ENCODE results near the gene RUFY4. TPM values are rescaled to one million over a fixed set of nuclear protein-coding genes. Genes with fewer than 3 reads are reported as not detected.
"Not testable (repeated sequence)": the region's sequence is repeated elsewhere in the genome, so short reads cannot be mapped to it uniquely, and the experiment has no call there.

Gene RUFY4
- total RNA-seq, 6 donors from 2014 or later = 0.15 to 0.51 (median 0.21) TPM; not detected in 2

GRCh38 chr2:218089259-218089658 lies 20.2 kb downstream of the RUFY4 start:
- 75 to 78% methylated on average over 8 of the region's 8 CpGs for WGBS, 2 donors
- DNase-seq (no peak), ATAC-seq (ENCODE audit: low FRiP score in 2 of 2) (no peak)
- Histone ChIP-seq H3K27me3 (no peaks in the 10 kb centered on the region), H3K4me1 (no peaks in the 10 kb centered on the region), H3K4me3 (no peak overlapping the region), H3K36me3 (no peaks in the 10 kb centered on the region), H3K27ac (no peak overlapping the region), H3K9me3 (peaks cover 8 to 13% (median 11%) of the 10 kb centered on the region in 4 donors)
- TF ChIP-seq EP300 (IDR thresholded peaks at IDR 0.05) (no peak), POLR2A (IDR thresholded peaks at IDR 0.05) (no peak), CTCF (IDR thresholded peaks at IDR 0.05) (no peak)

GRCh38 chr2:218091746-218092145 lies 22.7 kb downstream of the RUFY4 start:
- ATAC-seq (ENCODE audit: low FRiP score in 2 of 2) (peak; percentile 19 to 31), DNase-seq (no peak)
- no peaks in the 10 kb centered on the region for H3K36me3 ChIP-seq
- H3K4me1 ChIP-seq = no peaks in the 10 kb centered on the region
- WGBS, 2 donors = 67 to 90% methylated on average over 3 of the region's 3 CpGs
- TF ChIP-seq CTCF (IDR thresholded peaks at IDR 0.05) = no peak
- no peak for TF ChIP-seq EP300 (IDR thresholded peaks at IDR 0.05)
- TF ChIP-seq POLR2AphosphoS5 (IDR thresholded peaks at IDR 0.05) = no peak
- H3K27me3 ChIP-seq = no peaks in the 10 kb centered on the region
- peaks cover under 1 to 7% (median 6%) of the 10 kb centered on the region in 4 donors for H3K9me3 ChIP-seq
- H3K4me3 ChIP-seq = no peak overlapping the region
- no peak overlapping the region for H3K27ac ChIP-seq

GRCh38 chr2:218093879-218094278 lies 24.8 kb downstream of the RUFY4 start:
- no peak for DNase-seq
- no peaks in the 10 kb centered on the region for H3K9me3 ChIP-seq
- 85 to 92% methylated on average over 3 of the region's 3 CpGs for WGBS, 2 donors
- H3K4me3 ChIP-seq = no peak overlapping the region
- H3K4me1 ChIP-seq = no peaks in the 10 kb centered on the region
- H3K27ac ChIP-seq = no peak overlapping the region
- H3K36me3 ChIP-seq = no peaks in the 10 kb centered on the region
- no peaks in the 10 kb centered on the region for H3K27me3 ChIP-seq
- TF ChIP-seq EP300 (IDR thresholded peaks at IDR 0.05) (no peak), CTCF (IDR thresholded peaks at IDR 0.05) (no peak), POLR2A (IDR thresholded peaks at IDR 0.05) (no peak), POLR2AphosphoS5 (IDR thresholded peaks at IDR 0.05) (no peak)
- ATAC-seq (ENCODE audit: low FRiP score in 2 of 2) = no peak

GRCh38 chr2:218095853-218096252 lies 26.8 kb downstream of the RUFY4 start:
- Histone ChIP-seq H3K36me3 (no peaks in the 10 kb centered on the region), H3K27ac (no peak overlapping the region), H3K9me3 (no peaks in the 10 kb centered on the region), H3K4me1 (no peaks in the 10 kb centered on the region), H3K4me3 (no peak overlapping the region), H3K27me3 (no peaks in the 10 kb centered on the region)
- ATAC-seq (ENCODE audit: low FRiP score in 2 of 2) (no peak), DNase-seq (no peak)
- TF ChIP-seq EP300 (IDR thresholded peaks at IDR 0.05) = no peak
- WGBS, 2 donors = 57 to 65% methylated on average over 8 of the region's 8 CpGs

- TF ChIP-seq POLR2A (IDR thresholded peaks at IDR 0.05) = no peak
- no peak for TF ChIP-seq POLR2AphosphoS5 (IDR thresholded peaks at IDR 0.05)
- TF ChIP-seq CTCF (IDR thresholded peaks at IDR 0.05) = no peak
- no peak for TF ChIP-seq EP300 (IDR thresholded peaks at IDR 0.05)
- H3K4me3 ChIP-seq = no peak overlapping the region
- H3K9me3 ChIP-seq = no peaks in the 10 kb centered on the region
- no peak overlapping the region for H3K27ac ChIP-seq
- no peaks in the 10 kb centered on the region for H3K27me3 ChIP-seq
- H3K36me3 ChIP-seq = no peaks in the 10 kb centered on the region
- 70 to 72% methylated on average over 3 of the region's 3 CpGs for WGBS, 2 donors
- DNase-seq (no peak), ATAC-seq (ENCODE audit: low FRiP score in 2 of 2) (no peak)
- no peaks in the 10 kb centered on the region for H3K4me1 ChIP-seq
Measured at GRCh38 chr2:218097975-218098374, 28.9 kb downstream of the RUFY4 start.

DNA sequence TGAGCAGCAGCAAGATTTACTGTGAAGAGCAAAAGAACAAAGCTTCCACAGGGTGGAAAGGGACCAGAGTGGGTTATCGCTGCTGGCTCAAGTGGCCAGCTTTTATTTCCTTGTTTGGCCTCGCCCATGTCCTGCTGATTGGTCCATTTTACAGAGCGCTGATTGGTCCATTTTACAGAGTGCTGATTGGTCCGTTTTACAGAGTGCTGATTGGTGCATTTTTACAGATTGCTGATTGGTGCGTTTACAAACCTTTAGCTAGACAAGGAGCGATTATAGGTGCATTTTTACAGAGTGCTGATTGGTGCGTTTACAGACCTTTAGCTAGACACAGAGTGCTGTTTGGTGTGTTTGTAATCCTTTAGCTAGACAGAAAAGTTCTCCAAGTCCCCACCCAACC lies 39.8 kb downstream of the RUFY4 start:
- H3K27ac ChIP-seq; H3K27me3 ChIP-seq; DNase-seq; H3K9me3 ChIP-seq; H3K4me3 ChIP-seq; H3K4me1 ChIP-seq; H3K36me3 ChIP-seq; ATAC-seq (ENCODE audit: low FRiP score in 2 of 2): not testable (repeated sequence)
- 84 to 89% methylated on average over 7 of the region's 7 CpGs for whole genome bisulfite sequencing, 2 donors

GRCh38 chr2:218121789-218122188 lies 52.7 kb downstream of the RUFY4 start:
- WGBS, 2 donors = 82 to 86% methylated on average over 4 of the region's 4 CpGs
- not testable (repeated sequence) for H3K36me3 ChIP-seq; H3K27me3 ChIP-seq; DNase-seq; ATAC-seq (ENCODE audit: low FRiP score in 2 of 2); H3K4me3 ChIP-seq; H3K27ac ChIP-seq
- Histone ChIP-seq H3K9me3 (peaks cover 0 to 20% (median 12%) of the 10 kb centered on the region in 4 donors), H3K4me1 (peaks cover 0 to 14% (median 4%) of the 10 kb centered on the region in 4 donors)

GRCh38 chr2:218122286-218122685 lies 53.2 kb downstream of the RUFY4 start:
- peaks cover 0 to 15% (median 9%) of the 10 kb centered on the region in 4 donors for H3K9me3 ChIP-seq
- H3K4me3 ChIP-seq; DNase-seq; H3K27me3 ChIP-seq; H3K36me3 ChIP-seq; H3K27ac ChIP-seq; ATAC-seq (ENCODE audit: low FRiP score in 2 of 2): not testable (repeated sequence)
- H3K4me1 ChIP-seq = peaks cover 0 to 14% (median 4%) of the 10 kb centered on the region in 4 donors
